CD4-positive, CD25-positive, alpha-beta regulatory T cell (primary cell): ENCODE results near the gene SPRR2A. TPM values are rescaled to one million over a fixed set of nuclear protein-coding genes. Genes with fewer than 3 reads are reported as not detected.

Experiments
- ATAC-seq, 2 donors: fragments of 150-1000 bp; cut with Tn5 transposase; one replicate each; pipeline ENCODE4 v1.10.0; 2021; ENCODE audit warnings: low read depth in 2 of 2, moderate number of reproducible peaks in 2 of 2, moderate library complexity in 1 of 2
- DNase-seq, 3 donors: peaks; one replicate each; pipeline versions ENCODE4 v3.0.0 to v3.0.0-alpha.2; 2012 to 2022; ENCODE audit warnings: mixed read lengths in 1 of 3
- H3K27ac ChIP-seq: one replicate; pipeline ENCODE4 v1.7.0; 2013; ENCODE audit warnings: mild to moderate bottlenecking, low read length; ENCODE audit not compliant: insufficient read depth, poor library complexity, severe bottlenecking
- H3K27me3 ChIP-seq: one replicate; pipeline ENCODE4 v1.7.0; 2013; ENCODE audit warnings: low read length; ENCODE audit not compliant: control insufficient read depth, insufficient read depth
- H3K36me3 ChIP-seq: one replicate; pipeline ENCODE4 v1.7.0; 2013; ENCODE audit warnings: mild to moderate bottlenecking, low read length, moderate library complexity; ENCODE audit not compliant: control insufficient read depth, insufficient read depth
- H3K4me1 ChIP-seq: 2 replicates; pipeline ENCODE4 v1.7.0; 2013; ENCODE audit warnings: mild to moderate bottlenecking, low read length; ENCODE audit not compliant: insufficient read depth, control insufficient read depth, poor library complexity, severe bottlenecking
- H3K4me3 ChIP-seq: one replicate; pipeline ENCODE4 v1.7.0; 2013; ENCODE audit warnings: low read depth, mild to moderate bottlenecking, low read length, moderate library complexity
- H3K9me3 ChIP-seq, 2 experiments: 1 replicate in 1 of 2; 2 replicates in 1 of 2; pipeline ENCODE4 v1.7.0; 2013; ENCODE audit warnings: low read length in 2 of 2, mild to moderate bottlenecking in 1 of 2, moderate library complexity in 1 of 2; ENCODE audit not compliant: control insufficient read depth in 2 of 2
- H3K27ac Mint-ChIP-seq, 3 donors: one replicate each; pipeline ENCODE4 v1.8.0; 2020 to 2022; ENCODE audit warnings: mild to moderate bottlenecking in 3 of 3, mixed read lengths in 3 of 3, moderate library complexity in 2 of 3
- H3K27me3 Mint-ChIP-seq: one replicate; pipeline ENCODE4 v1.8.0; 2022; ENCODE audit warnings: mild to moderate bottlenecking, mixed read lengths
- H3K36me3 Mint-ChIP-seq: one replicate; pipeline ENCODE4 v1.8.0; 2020; ENCODE audit warnings: mixed read lengths
- H3K4me1 Mint-ChIP-seq, 4 donors: one replicate each; pipeline ENCODE4 v1.8.0; 2020 to 2022; ENCODE audit warnings: mixed read lengths in 4 of 4, mild to moderate bottlenecking in 1 of 4
- H3K4me3 Mint-ChIP-seq, 4 donors: one replicate each; pipeline ENCODE4 v1.8.0; 2020 to 2022; ENCODE audit warnings: mild to moderate bottlenecking in 4 of 4, mixed read lengths in 4 of 4, moderate library complexity in 3 of 4
- H3K9me3 Mint-ChIP-seq, 7 donors: one replicate each; pipeline ENCODE4 v1.8.0; 2020 to 2022; ENCODE audit warnings: mixed read lengths in 7 of 7, mild to moderate bottlenecking in 3 of 7, moderate library complexity in 2 of 7
- polyA plus RNA-seq, 4 donors: library from polyadenylated mRNA; unstranded; fragments of 300-500 nt; fragmentation: Illumina TruSeq; gene quantifications; one replicate each; pipeline ENCODE4 v1.2.3, GENCODE V29; 2021
- total RNA-seq: library from RNA; stranded (reverse); gene quantifications from one replicate; pipeline ENCODE4 v1.2.3, GENCODE V29; 2022

SPRR2A gene
- total RNA-seq (not detected), polyA plus RNA-seq (not detected)

- H3K4me1 ChIP-seq: no peaks in the 10 kb centered on the region
- no peaks in the 10 kb centered on the region for H3K9me3 ChIP-seq
- H3K27me3 ChIP-seq: peaks cover 4% of the 10 kb centered on the region
- H3K36me3 ChIP-seq: no peaks in the 10 kb centered on the region
- no peak within 1 kb of the TSS for H3K4me3 ChIP-seq
- Mint-ChIP-seq H3K27me3 (peaks cover 42% of the 10 kb centered on the region), H3K36me3 (no peaks in the 10 kb centered on the region), H3K4me3 (no peak within 1 kb of the TSS), H3K27ac (no peak within 1 kb of the TSS), H3K9me3 (peaks cover 0 to 2% (median 0%) of the 10 kb centered on the region in 7 donors), H3K4me1 (no peaks in the 10 kb centered on the region)
- H3K27ac ChIP-seq: no peak within 1 kb of the TSS
- DNase-seq (no peak), ATAC-seq (no peak)
Observed at GRCh38 chr1:153057375-153057774, at the start of gene SPRR2A. Gene SPRR2A (minus strand): TSS chr1:153057512. CDS start chr1:153056735, 777 bp downstream.

- H3K9me3 Mint-ChIP-seq: peaks cover 0 to 13% (median 2%) of the 10 kb centered on the region in 7 donors
Observed at GRCh38 chr1:153100245-153100644, 42.9 kb upstream of the SPRR2A start.

GRCh38 chr1:153099461-153100045 is 42.2 kb upstream of the SPRR2A start:
- H3K27me3 ChIP-seq: no peaks in the 10 kb centered on the region
- no peaks in the 10 kb centered on the region for H3K9me3 ChIP-seq
- Mint-ChIP-seq H3K27me3 (peaks cover 30% of the 10 kb centered on the region), H3K4me1 (no peaks in the 10 kb centered on the region), H3K4me3 (no peak overlapping the region), H3K27ac (no peak overlapping the region), H3K36me3 (no peaks in the 10 kb centered on the region), H3K9me3 (peaks cover 0 to 12% (median 0%) of the 10 kb centered on the region in 7 donors)
- no peaks in the 10 kb centered on the region for H3K36me3 ChIP-seq
- no peak overlapping the region for H3K27ac ChIP-seq
- DNase-seq (no peak), ATAC-seq (no peak)
- no peaks in the 10 kb centered on the region for H3K4me1 ChIP-seq
- no peak overlapping the region for H3K4me3 ChIP-seq

More at GRCh38 chr1:153100245-153100644, 42.9 kb upstream of the SPRR2A start:
- no peaks in the 10 kb centered on the region for H3K4me1 Mint-ChIP-seq
- peaks cover 29% of the 10 kb centered on the region for H3K27me3 Mint-ChIP-seq
- H3K4me3 ChIP-seq: no peak overlapping the region
- H3K36me3 ChIP-seq: no peaks in the 10 kb centered on the region
- H3K27me3 ChIP-seq: no peaks in the 10 kb centered on the region
- H3K4me1 ChIP-seq: no peaks in the 10 kb centered on the region
- ATAC-seq (no peak), DNase-seq (no peak)
- no peak overlapping the region for H3K4me3 Mint-ChIP-seq
- no peaks in the 10 kb centered on the region for H3K9me3 ChIP-seq
- no peak overlapping the region for H3K27ac Mint-ChIP-seq
- no peaks in the 10 kb centered on the region for H3K36me3 Mint-ChIP-seq
- no peak overlapping the region for H3K27ac ChIP-seq

- no peaks in the 10 kb centered on the region for H3K9me3 Mint-ChIP-seq
- no peak for DNase-seq
- no peak overlapping the region for H3K4me3 Mint-ChIP-seq
- Histone ChIP-seq H3K4me1 (no peaks in the 10 kb centered on the region), H3K9me3 (no peaks in the 10 kb centered on the region), H3K36me3 (no peaks in the 10 kb centered on the region), H3K27me3 (peaks cover 2% of the 10 kb centered on the region), H3K4me3 (no peak overlapping the region), H3K27ac (no peak overlapping the region)
- H3K27me3 Mint-ChIP-seq: peaks cover 28% of the 10 kb centered on the region
- ATAC-seq: no peak
- no peaks in the 10 kb centered on the region for H3K36me3 Mint-ChIP-seq
- H3K27ac Mint-ChIP-seq: no peak overlapping the region
- no peaks in the 10 kb centered on the region for H3K4me1 Mint-ChIP-seq
Observed at GRCh38 chr1:153095764-153096163, 38.5 kb upstream of the SPRR2A start.

GRCh38 chr1:153094426-153094825 is 37.1 kb upstream of the SPRR2A start, which contains the start of gene SPRR2E:
Gene SPRR2E (minus strand): TSS chr1:153094526. CDS start chr1:153093751, 775 bp downstream.
- H3K4me3 Mint-ChIP-seq: no peak within 1 kb of the TSS
- no peak within 1 kb of the TSS for H3K4me3 ChIP-seq
- H3K27ac ChIP-seq: no peak within 1 kb of the TSS
- no peaks in the 10 kb centered on the region for H3K9me3 Mint-ChIP-seq
- H3K27me3 Mint-ChIP-seq: peaks cover 25% of the 10 kb centered on the region
- no peak for DNase-seq
- H3K36me3 Mint-ChIP-seq: no peaks in the 10 kb centered on the region
- no peaks in the 10 kb centered on the region for H3K4me1 ChIP-seq
- H3K4me1 Mint-ChIP-seq: no peaks in the 10 kb centered on the region
- H3K36me3 ChIP-seq: no peaks in the 10 kb centered on the region
- no peak within 1 kb of the TSS for H3K27ac Mint-ChIP-seq
- peaks cover 3% of the 10 kb centered on the region for H3K27me3 ChIP-seq
- ATAC-seq: no peak
- H3K9me3 ChIP-seq: no peaks in the 10 kb centered on the region

GRCh38 chr1:153087652-153088051 is 30.3 kb upstream of the SPRR2A start:
- no peaks in the 10 kb centered on the region for H3K4me1 ChIP-seq
- Mint-ChIP-seq H3K4me1 (no peaks in the 10 kb centered on the region), H3K4me3 (no peak overlapping the region), H3K9me3 (peaks cover 0 to 5% (median 0%) of the 10 kb centered on the region in 7 donors), H3K27ac (no peak overlapping the region), H3K36me3 (no peaks in the 10 kb centered on the region), H3K27me3 (peaks cover 23% of the 10 kb centered on the region)
- DNase-seq (no peak), ATAC-seq (no peak)
- H3K36me3 ChIP-seq: no peaks in the 10 kb centered on the region
- H3K4me3 ChIP-seq: no peak overlapping the region
- H3K27me3 ChIP-seq: peaks cover 3% of the 10 kb centered on the region
- H3K9me3 ChIP-seq: no peaks in the 10 kb centered on the region
- H3K27ac ChIP-seq: no peak overlapping the region

GRCh38 chr1:153081736-153082135 is 24.4 kb upstream of the SPRR2A start:
- DNase-seq: no peak
- Histone ChIP-seq H3K4me1 (no peaks in the 10 kb centered on the region), H3K27ac (no peak overlapping the region), H3K36me3 (no peaks in the 10 kb centered on the region), H3K27me3 (no peaks in the 10 kb centered on the region), H3K4me3 (no peak overlapping the region), H3K9me3 (no peaks in the 10 kb centered on the region)
- H3K27me3 Mint-ChIP-seq: peaks cover 16% of the 10 kb centered on the region
- no peaks in the 10 kb centered on the region for H3K4me1 Mint-ChIP-seq
- no peak for ATAC-seq
- H3K36me3 Mint-ChIP-seq: no peaks in the 10 kb centered on the region
- H3K9me3 Mint-ChIP-seq: peaks cover 0 to 12% (median 5%) of the 10 kb centered on the region in 7 donors
- no peak overlapping the region for H3K27ac Mint-ChIP-seq
- no peak overlapping the region for H3K4me3 Mint-ChIP-seq
